Fibroblast of lung (primary cell): Measurements from ENCODE around the gene PDE4B. TPM values are rescaled to one million over a fixed set of nuclear protein-coding genes. Genes with fewer than 3 reads are reported as not detected.

ENCODE experiments used
- DNase-seq, 2 donors: peaks; one replicate each; pipeline versions ENCODE4 v3.0.0 to v3.0.0-alpha.2; 2010; ENCODE audit warnings: low read depth in 2 of 2
- H2AFZ ChIP-seq: 2 replicates; pipeline ENCODE4 v1.5.1; 2012; ENCODE audit warnings: low read length, control low read depth, inconsistent platforms
- H3K27ac ChIP-seq: 2 replicates; pipeline ENCODE4 v1.5.1; 2011; ENCODE audit warnings: low read length, control low read depth; ENCODE audit not compliant: insufficient read depth
- H3K27me3 ChIP-seq: 2 replicates; pipeline ENCODE4 v1.5.1; 2011; ENCODE audit warnings: mild to moderate bottlenecking, low read length; ENCODE audit not compliant: control insufficient read depth, insufficient read depth
- H3K36me3 ChIP-seq: 2 replicates; pipeline ENCODE4 v1.5.1; 2011; ENCODE audit warnings: low read length; ENCODE audit not compliant: control insufficient read depth, insufficient read depth
- H3K4me1 ChIP-seq: 2 replicates; pipeline ENCODE4 v1.5.1; 2011; ENCODE audit warnings: low read length; ENCODE audit not compliant: control insufficient read depth, insufficient read depth; ENCODE audit errors: extremely low read depth
- H3K4me2 ChIP-seq: 2 replicates; pipeline ENCODE4 v1.5.1; 2011; ENCODE audit warnings: low read length, control low read depth; ENCODE audit not compliant: insufficient read depth; ENCODE audit errors: extremely low read depth
- H3K4me3 ChIP-seq, 4 experiments: fragments of 200-600 bp in 1 of 4; sonication (generic) in 1 of 4; replicated peaks in 1 of 4; 2 replicates each; pipeline ENCODE4 v1.5.1; 2011 to 2016; ENCODE audit warnings: low read length in 4 of 4, low read depth in 3 of 4, mild to moderate bottlenecking in 3 of 4, control low read depth in 2 of 4, inconsistent platforms in 1 of 4, mixed read lengths in 1 of 4; ENCODE audit not compliant: insufficient read depth in 1 of 4; ENCODE audit errors: control extremely low read depth in 1 of 4
- H3K79me2 ChIP-seq: 2 replicates; pipeline ENCODE4 v1.5.1; 2012; ENCODE audit warnings: mild to moderate bottlenecking, low read length, inconsistent platforms; ENCODE audit not compliant: control insufficient read depth, insufficient read depth
- H3K9ac ChIP-seq: 2 replicates; pipeline ENCODE4 v1.5.1; 2011; ENCODE audit warnings: mild to moderate bottlenecking, low read length, control low read depth; ENCODE audit not compliant: insufficient read depth
- H3K9me3 ChIP-seq: 2 replicates; pipeline ENCODE4 v1.5.1; 2012; ENCODE audit warnings: low read depth, low read length; ENCODE audit not compliant: control insufficient read depth, insufficient read depth
- H4K20me1 ChIP-seq: 2 replicates; pipeline ENCODE4 v1.5.1; 2011; ENCODE audit warnings: low read length; ENCODE audit not compliant: control insufficient read depth, insufficient read depth; ENCODE audit errors: extremely low read depth
- CTCF ChIP-seq, 2 donors: IDR thresholded peaks in 1 of 2; conservative IDR thresholded peaks in 1 of 2; 1 replicate in 1 of 2; 2 replicates in 1 of 2; pipeline ENCODE4 v1.5.1; 2011 to 2012; ENCODE audit warnings: low read length in 2 of 2, control low read depth in 1 of 2, inconsistent platforms in 1 of 2, low read depth in 1 of 2, mild to moderate bottlenecking in 1 of 2
- EZH2 ChIP-seq: IDR thresholded peaks from 2 replicates; pipeline ENCODE4 v1.5.1; 2012; ENCODE audit warnings: low read length, control low read depth, mild to moderate bottlenecking; ENCODE audit errors: missing control alignments
- polyA plus RNA-seq, 2 donors: library from polyadenylated mRNA; depleted of rRNA in 1 of 2; stranded (reverse) in 1 of 2; unstranded in 1 of 2; fragments of >200 nt; gene quantifications; 2 replicates each; pipeline ENCODE4 v1.2.1, GENCODE V29; 2011 to 2012; ENCODE audit warnings: missing spikeins in 1 of 2
- total RNA-seq: library from RNA; depleted of rRNA; stranded (reverse); fragments of >200 nt; gene quantifications from 2 replicates; pipeline ENCODE4 v1.2.1, GENCODE V29; 2014

Gene PDE4B
- total and polyA plus RNA-seq, 2 donors (not counting 1 experiment from before 2014, with no cell fraction given) = 3.7 to 19.8 TPM

- Histone ChIP-seq H3K79me2 (no peaks in the 10 kb centered on the region), H3K27ac (no peak overlapping the region), H4K20me1 (no peaks in the 10 kb centered on the region), H3K4me3 (no peak overlapping the region), H2AFZ (no peak overlapping the region), H3K9me3 (no peaks in the 10 kb centered on the region), H3K36me3 (no peaks in the 10 kb centered on the region), H3K4me1 (no peaks in the 10 kb centered on the region), H3K27me3 (no peaks in the 10 kb centered on the region), H3K9ac (no peak overlapping the region), H3K4me2 (no peak overlapping the region)
- TF ChIP-seq EZH2 = no peak
- no peak for TF ChIP-seq CTCF (conservative IDR thresholded peaks at IDR 0.05 in 1 of 2, IDR thresholded peaks at IDR 0.05 in 1 of 2; ENCODE audit: low read depth in 1 of 2, low read length in 2 of 2)
- no peak for DNase-seq
Measured at GRCh38 chr1:66396212-66396890, 603.7 kb downstream of the PDE4B start.

GRCh38 chr1:66397192-66397591 lies 604.5 kb downstream of the PDE4B start:
- H3K36me3 ChIP-seq = no peaks in the 10 kb centered on the region
- no peaks in the 10 kb centered on the region for H3K4me1 ChIP-seq
- H3K4me2 ChIP-seq = no peak overlapping the region
- H3K27me3 ChIP-seq = no peaks in the 10 kb centered on the region
- H3K79me2 ChIP-seq = no peaks in the 10 kb centered on the region
- H3K9ac ChIP-seq = no peak overlapping the region
- no peak overlapping the region for H3K27ac ChIP-seq
- no peak overlapping the region for H2AFZ ChIP-seq
- no peaks in the 10 kb centered on the region for H3K9me3 ChIP-seq
- no peak for DNase-seq
- no peak overlapping the region for H3K4me3 ChIP-seq
- H4K20me1 ChIP-seq = no peaks in the 10 kb centered on the region
- TF ChIP-seq CTCF (conservative IDR thresholded peaks at IDR 0.05 in 1 of 2, IDR thresholded peaks at IDR 0.05 in 1 of 2; ENCODE audit: low read depth in 1 of 2, low read length in 2 of 2) (no peak), EZH2 (no peak)

- Histone ChIP-seq H3K79me2 (no peaks in the 10 kb centered on the region), H3K4me3 (no peak overlapping the region), H3K27ac (no peak overlapping the region), H2AFZ (no peak overlapping the region), H3K4me1 (peaks cover 5% of the 10 kb centered on the region), H3K9ac (no peak overlapping the region), H4K20me1 (no peaks in the 10 kb centered on the region), H3K27me3 (no peaks in the 10 kb centered on the region), H3K36me3 (no peaks in the 10 kb centered on the region), H3K9me3 (no peaks in the 10 kb centered on the region), H3K4me2 (no peak overlapping the region)
- no peak for DNase-seq
- no peak for TF ChIP-seq CTCF (conservative IDR thresholded peaks at IDR 0.05 in 1 of 2, IDR thresholded peaks at IDR 0.05 in 1 of 2; ENCODE audit: low read depth in 1 of 2, low read length in 2 of 2)
- no peak for TF ChIP-seq EZH2
Measured at GRCh38 chr1:66399888-66400529, 607.3 kb downstream of the PDE4B start.
